Activated T-cell treated with anti-CD3 and anti-CD28 coated beads for 24 hours (primary cell): ENCODE measurements around the gene CPO.

Experiments used
- DNase-seq: peaks from one replicate; pipeline ENCODE4 v3.0.0-alpha.2; 2020; ENCODE audit warnings: low read depth

Gene CPO

DNA sequence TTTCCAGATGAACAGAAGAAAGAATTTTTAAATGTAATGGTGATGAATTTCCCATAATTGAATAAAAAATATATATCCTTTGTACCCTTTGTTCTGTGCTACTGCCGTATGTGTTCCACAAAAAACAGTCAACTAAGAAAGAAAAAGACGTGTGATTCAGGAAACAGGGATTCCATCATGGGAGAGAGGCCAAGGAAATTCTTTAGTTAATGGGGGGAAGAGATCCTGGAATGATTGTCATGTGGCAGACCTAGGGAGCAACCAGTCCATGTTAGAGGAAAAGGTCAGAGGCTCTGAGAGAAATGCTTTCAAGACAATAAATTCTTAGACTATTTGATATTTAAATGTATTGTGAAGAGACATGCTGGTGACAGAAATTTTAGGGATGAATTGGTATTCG lies 76.6 kb downstream of the CPO start:
- DNase-seq = no peak
